ENCODE results near the gene FBLL1.
A peak's percentile ranks its signal among the peaks of the same experiment; 100 is the strongest.

The FBLL1 gene

DNA sequence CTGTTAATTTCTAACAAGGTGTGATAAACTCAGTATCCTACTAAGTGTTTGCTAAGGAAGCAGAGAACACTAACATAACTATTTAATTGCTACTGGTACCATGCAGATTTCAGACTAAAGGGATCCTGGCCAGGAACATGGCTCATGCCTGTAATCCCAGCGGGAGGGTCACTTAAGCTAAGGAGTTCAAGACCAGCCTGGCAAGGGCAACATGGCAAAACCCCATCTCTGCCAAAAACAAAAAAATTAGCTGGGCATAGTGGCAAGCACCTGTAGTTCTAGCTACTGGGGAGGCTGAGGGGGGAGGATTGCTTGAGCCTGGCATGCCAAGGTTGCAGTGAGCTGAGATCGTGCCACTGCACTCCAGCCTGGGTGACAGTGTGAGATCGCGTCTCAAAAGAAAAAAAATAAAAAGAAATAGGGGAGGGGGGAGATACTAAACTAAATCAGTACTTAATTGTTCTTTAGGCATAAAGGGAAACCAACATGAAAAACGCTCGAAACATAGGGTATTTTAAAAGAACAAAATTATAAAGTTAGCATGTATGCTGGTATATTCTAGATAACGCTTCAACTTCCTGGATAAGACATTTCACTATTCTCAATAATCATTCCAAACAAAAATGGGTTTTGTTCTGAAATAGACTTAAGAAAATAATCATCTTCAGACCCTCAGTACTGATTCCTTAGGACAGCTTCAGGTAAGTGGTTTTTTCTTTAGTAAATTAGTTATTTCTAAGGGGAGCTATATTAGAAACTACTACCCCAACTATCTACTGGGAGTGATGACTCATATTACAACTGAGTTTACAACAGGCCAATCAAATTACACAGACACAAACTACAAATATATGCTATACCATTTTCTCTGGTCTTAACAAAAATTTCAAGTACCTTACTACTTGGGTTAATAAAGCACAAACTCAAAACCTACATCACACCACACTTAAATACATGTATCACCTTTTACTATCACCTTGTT, 46.6 kb downstream of the FBLL1 start:
- Histone ChIP-seq H3K4me3 (ENCODE audit: insufficient read depth, low read depth, low read length) (no peak overlapping the region), H3K36me3 (ENCODE audit: control insufficient read depth, insufficient read depth, low read length) (peaks cover 6% of the 10 kb centered on the region), H3K27me3 (ENCODE audit: control insufficient read depth, insufficient read depth, low read length, poor library complexity, severe bottlenecking) (no peaks in the 10 kb centered on the region), H3K27ac (ENCODE audit: insufficient read depth, low read depth, low read length, poor library complexity, severe bottlenecking) (no peak overlapping the region), H3K4me1 (ENCODE audit: control insufficient read depth, insufficient read depth, low read length) (peaks cover 15% of the 10 kb centered on the region), H3K9me3 (ENCODE audit: control insufficient read depth, low read length) (no peaks in the 10 kb centered on the region)
- WGBS, 2 experiments = 86 to 92% methylated on average over 7 of the region's 7 CpGs

GRCh38 chr5:168578006-168578405, 48.9 kb downstream of the FBLL1 start:
- Histone ChIP-seq H3K4me1 (ENCODE audit: control insufficient read depth, insufficient read depth, low read length) (peaks cover 15% of the 10 kb centered on the region), H3K27me3 (ENCODE audit: control insufficient read depth, insufficient read depth, low read length, poor library complexity, severe bottlenecking) (no peaks in the 10 kb centered on the region), H3K27ac (ENCODE audit: insufficient read depth, low read depth, low read length, poor library complexity, severe bottlenecking) (no peak overlapping the region), H3K4me3 (ENCODE audit: insufficient read depth, low read depth, low read length) (peak overlapping the region; percentile 86), H3K36me3 (ENCODE audit: control insufficient read depth, insufficient read depth, low read length) (peaks cover 6% of the 10 kb centered on the region), H3K9me3 (ENCODE audit: control insufficient read depth, low read length) (no peaks in the 10 kb centered on the region)
- 29 to 37% methylated on average over 3 of the region's 3 CpGs for WGBS, 2 experiments

DNA sequence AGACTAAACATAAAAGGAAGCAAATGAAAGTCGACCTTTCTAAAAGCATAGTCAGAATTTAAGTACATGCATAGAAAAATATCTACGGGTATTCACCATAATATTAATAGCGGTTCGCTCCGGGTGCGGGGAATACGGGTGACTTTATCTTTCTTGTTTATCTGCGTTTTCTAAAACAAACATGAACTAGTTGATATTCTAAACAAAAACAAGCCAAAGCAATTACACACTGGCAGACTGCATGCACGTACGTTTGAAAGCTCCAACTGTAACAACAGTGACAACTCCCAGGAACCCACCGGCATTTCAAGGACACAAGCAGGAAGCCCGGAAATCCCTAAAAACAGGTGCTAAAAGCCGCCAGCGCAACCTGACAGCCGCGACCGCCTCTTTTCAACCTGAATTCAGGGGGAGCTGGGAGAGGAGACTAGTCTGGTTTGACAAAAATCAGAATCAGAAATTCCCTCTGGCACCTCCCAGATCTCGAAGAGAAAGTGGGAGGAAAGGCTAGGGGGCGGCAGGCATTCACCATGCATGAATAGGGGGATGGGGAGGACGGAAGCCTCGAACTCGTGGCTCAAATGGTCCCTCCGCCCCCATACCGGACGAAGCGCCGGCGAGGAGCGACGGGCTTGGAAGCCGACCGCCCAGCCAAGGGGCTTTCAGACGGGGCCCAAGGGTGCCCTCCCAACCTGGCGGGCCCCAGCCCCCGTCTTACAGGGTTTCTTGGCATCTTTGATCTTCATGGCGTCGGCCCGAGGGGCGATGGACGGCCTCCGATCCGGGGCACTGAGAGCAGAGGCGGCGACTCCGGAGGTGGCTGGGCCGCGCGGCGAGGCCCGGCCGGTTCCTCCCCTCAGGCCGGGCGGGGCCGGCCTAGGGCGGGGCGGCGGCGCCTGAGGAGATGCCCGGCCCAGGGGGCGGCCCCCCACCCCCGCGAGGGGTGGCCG, 49.7 kb downstream of the FBLL1 start, which contains the start of gene PANK3:
Gene PANK3 (minus strand): TSS at position 831 of the 950 bp plus-strand sequence. CDS start 85 bp downstream, at position 746.
- Histone ChIP-seq H3K27ac (ENCODE audit: insufficient read depth, low read depth, low read length, poor library complexity, severe bottlenecking) (peak within 1 kb of the TSS; percentile 81), H3K4me3 (ENCODE audit: insufficient read depth, low read depth, low read length) (peak within 1 kb of the TSS; percentile 86), H3K4me1 (ENCODE audit: control insufficient read depth, insufficient read depth, low read length) (peaks cover 15% of the 10 kb centered on the region), H3K36me3 (ENCODE audit: control insufficient read depth, insufficient read depth, low read length) (peaks cover 6% of the 10 kb centered on the region), H3K9me3 (ENCODE audit: control insufficient read depth, low read length) (no peaks in the 10 kb centered on the region), H3K27me3 (ENCODE audit: control insufficient read depth, insufficient read depth, low read length, poor library complexity, severe bottlenecking) (no peaks in the 10 kb centered on the region)
- 1% methylated on average over 62 to 63 of the region's 63 CpGs for WGBS, 2 experiments

GRCh38 chr5:168579488-168580226, 50.6 kb downstream of the FBLL1 start:
- H3K9me3 ChIP-seq (ENCODE audit: control insufficient read depth, low read length) = no peaks in the 10 kb centered on the region
- 4% methylated on average over 52 of the region's 52 CpGs for WGBS, 2 experiments
- peaks cover 15% of the 10 kb centered on the region for H3K4me1 ChIP-seq (ENCODE audit: control insufficient read depth, insufficient read depth, low read length)
- no peaks in the 10 kb centered on the region for H3K27me3 ChIP-seq (ENCODE audit: control insufficient read depth, insufficient read depth, low read length, poor library complexity, severe bottlenecking)
- H3K27ac ChIP-seq (ENCODE audit: insufficient read depth, low read depth, low read length, poor library complexity, severe bottlenecking) = peak overlapping the region; percentile 81
- H3K36me3 ChIP-seq (ENCODE audit: control insufficient read depth, insufficient read depth, low read length) = peaks cover 6% of the 10 kb centered on the region
- H3K4me3 ChIP-seq (ENCODE audit: insufficient read depth, low read depth, low read length) = peak overlapping the region; percentile 86

GRCh38 chr5:168580227-168580508, 51.1 kb downstream of the FBLL1 start:
- Histone ChIP-seq H3K27ac (ENCODE audit: insufficient read depth, low read depth, low read length, poor library complexity, severe bottlenecking) (peak overlapping the region; percentile 58), H3K27me3 (ENCODE audit: control insufficient read depth, insufficient read depth, low read length, poor library complexity, severe bottlenecking) (no peaks in the 10 kb centered on the region), H3K4me1 (ENCODE audit: control insufficient read depth, insufficient read depth, low read length) (peaks cover 15% of the 10 kb centered on the region), H3K4me3 (ENCODE audit: insufficient read depth, low read depth, low read length) (peak overlapping the region; percentile 86), H3K9me3 (ENCODE audit: control insufficient read depth, low read length) (no peaks in the 10 kb centered on the region), H3K36me3 (ENCODE audit: control insufficient read depth, insufficient read depth, low read length) (peaks cover 2% of the 10 kb centered on the region)
- WGBS, 2 experiments = 55 to 65% methylated on average over 3 of the region's 3 CpGs
